Neutrophil (primary cell): ENCODE results near the gene GRAP2.

Experiments used
- H3K27ac ChIP-seq: fragments of 200-600 bp; sonication (generic); 2 replicates; pipeline ENCODE4 v1.5.1; 2016; ENCODE audit warnings: mild to moderate bottlenecking, moderate library complexity
- H3K27me3 ChIP-seq: fragments of 200-600 bp; sonication (generic); 2 replicates; pipeline ENCODE4 v1.6.0; 2016; ENCODE audit warnings: mild to moderate bottlenecking
- H3K36me3 ChIP-seq: fragments of 200-600 bp; sonication (generic); 2 replicates; pipeline ENCODE4 v1.5.1; 2017
- H3K4me1 ChIP-seq, 2 experiments: fragments of 200-600 bp in 1 of 2; sonication (generic) in 1 of 2; 1 replicate in 1 of 2; 2 replicates in 1 of 2; pipeline versions ENCODE4 v1.5.1 to v1.6.1; 2013 to 2016; ENCODE audit warnings: low read depth in 1 of 2, low read length in 1 of 2, mild to moderate bottlenecking in 1 of 2, moderate library complexity in 1 of 2; ENCODE audit not compliant: control insufficient read depth in 1 of 2, insufficient read depth in 1 of 2
- H3K4me3 ChIP-seq, 2 experiments: fragments of 200-600 bp in 1 of 2; sonication (generic) in 1 of 2; 1 replicate in 1 of 2; 2 replicates in 1 of 2; pipeline ENCODE4 v1.5.1; 2013 to 2016; ENCODE audit warnings: low read depth in 1 of 2, low read length in 1 of 2, mild to moderate bottlenecking in 1 of 2, moderate library complexity in 1 of 2
- H3K9me3 ChIP-seq: fragments of 200-600 bp; sonication (generic); 2 replicates; pipeline ENCODE4 v1.5.1; 2016
- CTCF ChIP-seq: fragments of 200-600 bp; sonication (generic); IDR thresholded peaks from 2 replicates; pipeline ENCODE4 v1.5.1; 2016; ENCODE audit warnings: antibody characterized with exemption

GRAP2 gene

GRCh38 chr22:39938509-39939111, 37.7 kb downstream of the GRAP2 start:
- Histone ChIP-seq H3K27ac (no peak overlapping the region), H3K27me3 (peaks cover 14% of the 10 kb centered on the region), H3K9me3 (no peaks in the 10 kb centered on the region), H3K36me3 (no peaks in the 10 kb centered on the region), H3K4me3 (no peak overlapping the region), H3K4me1 (peaks cover 7 to 12% of the 10 kb centered on the region in 2 experiments)
- TF ChIP-seq CTCF, result no peak

GRCh38 chr22:39939830-39940229, 38.9 kb downstream of the GRAP2 start:
- Histone ChIP-seq H3K36me3 (no peaks in the 10 kb centered on the region), H3K4me1 (peaks cover 0 to under 1% of the 10 kb centered on the region in 2 experiments), H3K4me3 (no peak overlapping the region), H3K27ac (no peak overlapping the region), H3K27me3 (peaks cover 14% of the 10 kb centered on the region), H3K9me3 (no peaks in the 10 kb centered on the region)
- no peak for TF ChIP-seq CTCF

- no peak overlapping the region for H3K4me3 ChIP-seq
- no peak overlapping the region for H3K27ac ChIP-seq
- H3K36me3 ChIP-seq, result no peaks in the 10 kb centered on the region
- H3K27me3 ChIP-seq, result peaks cover 14% of the 10 kb centered on the region
- no peaks in the 10 kb centered on the region for H3K9me3 ChIP-seq
- no peaks in the 10 kb centered on the region for H3K4me1 ChIP-seq
- no peak for TF ChIP-seq CTCF
Measured at GRCh38 chr22:39940757-39941305, 39.9 kb downstream of the GRAP2 start.

GRCh38 chr22:39941601-39942000, 40.7 kb downstream of the GRAP2 start:
- no peaks in the 10 kb centered on the region for H3K4me1 ChIP-seq
- peaks cover 8% of the 10 kb centered on the region for H3K27me3 ChIP-seq
- H3K36me3 ChIP-seq, result no peaks in the 10 kb centered on the region
- no peak for TF ChIP-seq CTCF
- no peak overlapping the region for H3K4me3 ChIP-seq
- H3K9me3 ChIP-seq, result no peaks in the 10 kb centered on the region
- no peak overlapping the region for H3K27ac ChIP-seq

- no peak for TF ChIP-seq CTCF
- Histone ChIP-seq H3K36me3 (no peaks in the 10 kb centered on the region), H3K4me1 (no peaks in the 10 kb centered on the region), H3K4me3 (no peak overlapping the region), H3K27me3 (no peaks in the 10 kb centered on the region), H3K27ac (no peak overlapping the region), H3K9me3 (no peaks in the 10 kb centered on the region)
Measured at GRCh38 chr22:39942439-39943230, 41.8 kb downstream of the GRAP2 start.
